RCC 7860 (cell line): Measurements from ENCODE around the gene CDC42BPB.

Source experiments
- DNase-seq: peaks from one replicate; pipeline ENCODE4 v3.0.0-alpha.2; 2015; ENCODE audit warnings: low spot score
- FAIRE-seq: peaks from 2 replicates; lab custom pipeline; 2012; peaks lifted over from hg19 to GRCh38; lab: Jason Lieb, UNC

CDC42BPB gene

GRCh38 chr14:103096387-103096786 is 39.0 kb upstream of the CDC42BPB start:
- DNase-seq (no peak), FAIRE-seq (no peak)

- DNase-seq (no peak), FAIRE-seq (no peak)
Observed at GRCh38 chr14:103095210-103095778, 37.9 kb upstream of the CDC42BPB start.

- no peak for FAIRE-seq
- DNase-seq: no peak
Observed at GRCh38 chr14:103094406-103095209, 37.3 kb upstream of the CDC42BPB start, which contains the start of gene EXOC3L4. TSS of gene EXOC3L4 (plus strand) at chr14:103094725. CDS start at chr14:103100220, 5,495 bp downstream.

- no peak for DNase-seq
- no peak for FAIRE-seq
Observed at GRCh38 chr14:103093856-103094405, 36.6 kb upstream of the CDC42BPB start.

GRCh38 chr14:103091883-103092222 is 34.5 kb upstream of the CDC42BPB start:
- FAIRE-seq: no peak
- no peak for DNase-seq

GRCh38 chr14:103091041-103091882 is 33.9 kb upstream of the CDC42BPB start:
- DNase-seq (no peak), FAIRE-seq (no peak)

- FAIRE-seq (no peak), DNase-seq (no peak)
Observed at GRCh38 chr14:103090481-103091020, 33.2 kb upstream of the CDC42BPB start.

GRCh38 chr14:103089386-103090335 is 32.3 kb upstream of the CDC42BPB start:
- no peak for FAIRE-seq
- no peak for DNase-seq

GRCh38 chr14:103088921-103089320 is 31.6 kb upstream of the CDC42BPB start:
- DNase-seq (no peak), FAIRE-seq (no peak)

- FAIRE-seq: no peak
- no peak for DNase-seq
Observed at GRCh38 chr14:103087343-103087835, 30.0 kb upstream of the CDC42BPB start.

- no peak for DNase-seq
- no peak for FAIRE-seq
Observed at GRCh38 chr14:103086771-103087342, 29.5 kb upstream of the CDC42BPB start.

- DNase-seq (no peak), FAIRE-seq (no peak)
Observed at GRCh38 chr14:103085106-103086091, 28.1 kb upstream of the CDC42BPB start.

GRCh38 chr14:103084021-103084919 is 26.9 kb upstream of the CDC42BPB start, which contains the start of gene LBHD2:
TSS of gene LBHD2 (plus strand) at chr14:103084210. CDS start at chr14:103086013, 1,803 bp downstream.
- FAIRE-seq: no peak
- no peak for DNase-seq

- DNase-seq: no peak
- no peak for FAIRE-seq
Observed at GRCh38 chr14:103081951-103082350, 24.6 kb upstream of the CDC42BPB start.

GRCh38 chr14:103078860-103079587 is 21.7 kb upstream of the CDC42BPB start:
- DNase-seq (no peak), FAIRE-seq (no peak)

- FAIRE-seq: no peak
- DNase-seq: peak; percentile 32
Observed at GRCh38 chr14:103078420-103078749, 21.0 kb upstream of the CDC42BPB start.
